ENCODE measurements around the gene SMPD3.
A peak's percentile ranks its signal among the peaks of the same experiment; 100 is the strongest.

SMPD3 gene

DNA sequence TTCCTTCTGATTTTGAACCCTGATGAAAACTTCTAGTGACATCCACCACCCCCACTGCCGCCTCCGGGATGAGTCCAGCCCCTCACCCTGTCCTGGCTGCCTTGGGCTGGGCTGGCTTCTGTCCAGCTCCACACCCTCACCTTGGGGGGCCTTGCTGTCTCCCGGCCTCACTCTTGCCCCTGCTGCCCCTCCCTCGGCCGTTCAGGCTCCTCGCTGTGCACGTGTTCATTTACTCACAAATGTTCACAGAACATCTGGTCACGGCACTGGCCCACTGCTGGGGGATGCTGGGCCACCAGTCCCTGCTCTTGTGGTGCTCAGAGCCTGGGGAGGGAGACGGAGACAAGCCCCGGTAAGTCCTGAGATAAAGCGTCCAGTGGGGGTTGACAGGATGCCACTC, 96.8 kb downstream of the SMPD3 start:
- no peak for DNase-seq

DNA sequence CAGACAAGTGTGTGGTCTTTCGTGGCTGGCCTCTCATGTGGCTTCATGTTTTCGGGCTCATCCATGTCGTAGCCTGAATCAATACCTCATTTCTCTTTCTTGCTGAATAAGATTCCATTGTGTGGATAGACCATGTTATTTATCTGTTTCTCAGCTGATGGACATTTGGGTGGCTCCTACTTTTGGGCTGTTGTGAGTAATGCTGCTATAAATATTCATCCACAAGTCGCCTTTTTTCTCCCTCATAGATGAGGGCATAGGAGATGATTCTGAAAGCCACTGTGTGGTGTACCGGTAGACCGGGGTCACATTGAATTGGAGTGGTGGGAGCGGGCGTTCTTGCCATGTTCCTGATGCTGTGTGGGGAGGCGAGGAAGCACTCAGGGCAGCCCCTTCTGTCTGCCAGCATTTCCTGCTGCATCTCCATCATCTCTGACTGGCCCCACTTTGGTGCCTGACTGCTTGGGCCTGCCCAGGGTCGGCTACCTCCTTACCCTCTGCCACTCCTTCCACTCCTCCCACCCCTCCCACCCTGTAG, 97.4 kb downstream of the SMPD3 start:
- no peak for DNase-seq

DNA sequence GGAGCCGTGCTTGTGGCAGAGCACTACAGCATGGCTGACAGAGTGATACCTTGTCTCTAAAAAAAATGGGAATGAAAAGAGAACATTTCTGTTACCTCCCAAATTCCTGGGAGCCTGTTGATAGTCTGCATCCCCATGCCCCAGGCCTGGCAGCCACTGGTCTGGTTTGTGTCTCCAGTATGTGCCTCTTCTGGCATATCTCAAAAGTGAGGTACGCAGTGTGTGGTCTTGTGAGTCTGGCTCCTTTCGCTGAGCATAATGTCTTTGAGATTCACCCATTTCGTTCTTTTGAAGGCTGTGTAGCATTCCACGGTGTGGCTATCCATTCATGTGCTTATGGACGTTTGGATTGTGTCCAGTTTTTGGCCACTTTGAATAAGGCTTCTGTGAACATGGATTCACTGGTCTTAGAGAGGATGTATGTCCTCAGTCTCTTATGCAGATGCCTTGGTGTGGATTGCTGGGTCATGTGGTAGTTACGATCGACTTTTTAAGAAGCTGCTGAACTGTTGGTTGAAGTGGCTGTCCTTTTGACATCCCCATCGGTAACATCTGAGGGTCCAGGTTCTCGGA, 98.4 kb downstream of the SMPD3 start:
- DNase-seq: no peak

DNA sequence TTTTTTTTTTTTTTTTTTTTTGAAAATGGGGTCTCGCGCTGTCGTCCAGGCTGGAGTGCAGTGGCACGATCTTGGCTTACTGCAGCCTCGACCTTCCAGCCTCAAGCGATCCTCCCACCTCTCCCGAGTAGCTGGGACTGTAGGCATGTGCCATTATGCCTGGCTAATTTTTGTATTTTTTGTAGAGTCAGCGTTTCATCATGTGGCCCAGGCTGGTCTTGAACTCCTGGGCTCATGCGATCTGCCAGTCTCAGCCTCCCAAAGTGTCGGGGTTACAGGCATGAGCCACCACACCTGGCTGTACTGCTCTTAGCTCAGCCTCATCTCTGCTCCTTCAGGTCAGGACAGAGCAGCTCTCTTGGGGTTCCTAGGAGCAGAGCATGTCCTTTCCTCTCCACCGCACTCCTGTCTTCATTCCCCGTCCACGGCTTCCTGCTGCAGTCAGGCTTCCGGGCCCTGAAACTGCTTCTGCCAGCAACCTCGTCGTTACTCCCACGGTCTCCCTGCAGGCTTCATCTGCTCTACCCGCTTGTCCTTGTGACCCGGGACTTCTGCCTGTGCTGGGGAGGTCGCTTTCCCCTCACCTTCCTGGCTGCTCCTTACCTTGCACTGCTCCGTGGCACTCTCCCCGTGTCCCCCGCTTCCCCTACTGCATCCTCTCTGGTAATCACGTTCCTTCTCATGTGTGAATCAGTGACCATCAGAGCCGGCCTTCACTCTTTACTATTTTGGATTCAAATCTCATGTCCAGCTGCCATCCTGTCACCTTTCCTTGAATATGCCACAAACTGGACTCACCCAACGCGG, 99.5 kb downstream of the SMPD3 start:
- no peak for DNase-seq

DNA sequence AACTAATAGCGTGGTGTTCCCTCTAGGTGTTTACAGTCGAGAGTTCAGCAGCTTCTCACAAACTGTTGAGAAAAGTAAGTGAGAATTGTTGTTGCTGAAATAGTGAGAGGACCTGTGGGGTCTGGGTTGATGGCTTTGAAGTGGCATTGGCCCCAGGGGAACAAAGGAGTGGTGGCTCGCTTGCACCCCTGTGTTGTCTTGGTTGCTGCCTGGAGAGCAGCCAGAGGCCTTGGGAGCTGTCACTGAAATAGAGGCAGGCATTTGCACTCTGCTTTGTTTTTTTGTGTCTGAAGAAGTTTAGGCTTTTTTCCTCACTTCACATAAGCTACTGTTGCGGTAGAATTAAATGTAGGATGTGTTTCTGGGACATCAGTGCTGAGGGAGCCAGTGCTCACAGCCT, 100.7 kb downstream of the SMPD3 start:
- DNase-seq: no peak

DNA sequence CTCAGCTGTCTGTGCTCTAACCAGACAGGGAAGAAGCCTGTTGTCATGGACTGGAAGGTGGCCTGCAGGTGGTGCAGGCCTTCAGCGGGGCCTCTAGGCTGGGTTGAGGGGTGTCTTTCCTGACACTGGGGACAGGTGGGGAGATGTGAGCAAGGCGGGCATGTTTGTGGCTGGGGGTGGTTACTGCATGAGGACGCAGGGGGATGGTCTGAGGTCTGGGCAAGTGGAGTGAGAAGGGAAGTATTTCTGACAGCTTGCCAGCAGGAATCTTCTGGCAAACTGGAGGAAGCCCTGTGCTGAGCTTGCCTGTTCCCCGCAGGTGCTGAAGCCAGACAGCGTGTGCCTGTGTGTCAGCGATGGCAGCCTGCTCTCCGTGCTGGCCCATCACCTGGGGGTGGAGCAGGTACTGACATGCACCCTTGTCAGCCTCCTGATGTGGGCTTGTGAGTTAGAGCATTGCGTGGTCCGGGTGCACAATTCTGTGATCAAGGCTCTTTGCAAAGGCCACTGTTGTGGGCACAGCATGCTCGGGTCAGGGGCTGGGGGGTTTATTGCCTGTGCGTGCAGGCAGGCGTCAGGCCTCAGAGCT, 101.3 kb downstream of the SMPD3 start:
- DNase-seq: no peak

DNA sequence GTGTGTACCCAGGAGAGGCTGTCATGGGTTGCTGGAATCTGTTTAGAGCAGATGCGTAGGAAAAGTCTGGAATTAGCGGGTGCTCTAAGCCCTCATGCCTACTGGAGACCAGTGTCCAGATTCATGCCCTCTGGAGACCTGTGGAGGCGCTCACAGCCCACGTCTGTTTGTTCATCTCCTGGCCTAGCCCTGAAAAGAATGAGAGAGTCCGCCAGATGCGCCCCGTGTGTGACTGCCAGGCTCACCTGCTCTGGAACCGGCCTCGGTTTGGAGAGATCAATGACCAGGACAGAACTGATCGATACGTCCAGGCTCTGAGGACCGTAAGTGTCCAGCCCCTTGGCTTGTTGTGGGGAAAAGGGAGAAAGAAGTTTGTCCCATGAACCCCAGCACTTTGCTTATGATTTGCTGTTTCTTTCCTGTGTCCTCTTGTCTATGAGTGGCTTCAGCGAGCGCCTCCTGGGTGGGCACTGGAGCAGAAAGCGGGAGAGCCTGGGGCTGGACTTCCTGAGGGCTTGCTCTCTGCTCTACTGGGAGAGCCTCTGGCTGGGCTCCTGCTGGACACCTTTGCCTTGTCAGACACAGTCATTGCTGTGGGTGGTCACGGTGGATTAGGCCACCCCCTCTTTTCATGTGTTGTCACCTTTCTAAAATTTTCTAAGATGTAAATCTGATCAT, 102.2 kb downstream of the SMPD3 start:
- no peak for DNase-seq

DNA sequence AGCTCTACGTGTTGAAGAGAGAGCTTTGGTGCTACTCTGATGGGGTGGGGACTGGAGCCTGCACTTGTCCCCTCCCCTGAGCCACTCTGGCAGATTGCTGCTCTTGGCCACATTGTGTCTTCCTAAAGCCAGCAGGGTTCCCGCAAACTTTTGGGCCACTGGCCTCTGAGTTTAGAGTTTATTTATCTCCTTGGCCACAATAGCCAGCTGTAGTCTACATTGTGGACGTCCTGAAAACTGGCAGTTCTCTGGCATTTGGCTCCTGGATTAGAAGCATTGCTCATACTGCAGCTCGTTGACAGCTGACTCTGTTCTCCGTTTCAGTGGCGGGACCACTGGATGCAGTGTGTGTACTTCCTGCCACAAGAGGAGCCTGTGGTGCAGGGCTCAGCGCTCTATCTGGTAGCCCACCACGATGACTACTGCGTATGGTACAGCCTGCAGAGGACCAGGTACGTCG, 102.9 kb downstream of the SMPD3 start:
- no peak for DNase-seq

DNA sequence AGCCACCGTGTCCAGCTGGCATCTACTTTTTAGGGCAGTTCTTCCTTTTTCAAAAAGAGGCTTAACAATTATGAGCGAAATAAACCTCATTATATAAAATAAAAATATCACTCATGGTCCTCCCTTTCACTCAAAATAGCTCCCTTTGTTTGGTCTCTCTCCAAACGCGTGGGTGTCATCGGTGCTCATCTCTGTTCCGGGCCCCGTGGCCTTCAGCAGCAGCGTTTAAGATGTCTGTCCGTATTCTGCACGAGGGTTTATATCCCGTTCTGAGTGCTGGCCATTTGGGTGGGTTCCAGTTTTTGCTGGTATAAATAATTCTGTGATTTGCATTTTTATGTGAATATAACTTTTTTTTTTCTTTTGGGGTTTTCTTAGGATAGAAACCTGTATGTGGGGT, 104.1 kb downstream of the SMPD3 start:
- DNase-seq: no peak

DNA sequence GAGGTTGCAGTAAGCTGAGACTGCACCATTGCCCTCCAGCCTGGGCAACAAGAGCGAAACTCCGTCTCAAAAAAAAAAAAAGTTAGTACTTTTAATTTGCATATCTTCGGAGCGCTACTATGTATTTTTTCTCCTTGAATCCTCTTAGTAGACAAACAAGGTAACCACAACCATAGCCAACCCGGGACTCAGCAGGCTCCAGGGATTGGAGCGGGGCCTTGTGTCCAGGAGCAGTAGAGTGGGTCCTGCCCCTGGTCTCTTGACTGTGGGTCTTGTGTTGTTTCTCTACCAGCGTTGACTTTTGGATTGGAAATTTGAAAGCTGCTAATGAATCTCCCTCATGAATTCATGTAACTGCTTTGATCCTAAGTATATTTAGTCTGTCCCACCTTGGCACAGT, 105.2 kb downstream of the SMPD3 start:
- DNase-seq: no peak

DNA sequence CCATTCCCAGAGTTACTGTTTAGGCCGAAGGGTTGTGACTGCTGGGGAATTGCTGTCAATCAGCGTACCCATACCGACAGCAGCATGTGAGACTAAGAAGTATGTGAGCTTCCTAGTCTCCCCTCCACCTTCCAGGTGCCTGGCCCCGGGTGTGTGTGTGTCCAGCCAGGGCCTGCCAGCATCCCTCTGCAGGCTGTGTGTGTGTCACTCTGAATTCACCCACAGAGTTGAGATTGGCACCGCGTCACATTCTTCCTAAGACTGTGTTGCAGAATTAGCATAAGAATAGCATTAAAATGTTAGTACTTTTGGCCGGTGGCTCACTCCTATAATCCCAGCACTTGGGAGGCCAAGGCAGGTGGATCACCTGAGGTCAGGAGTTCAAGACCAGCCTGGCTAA, 105.7 kb downstream of the SMPD3 start:
- no peak for DNase-seq

DNA sequence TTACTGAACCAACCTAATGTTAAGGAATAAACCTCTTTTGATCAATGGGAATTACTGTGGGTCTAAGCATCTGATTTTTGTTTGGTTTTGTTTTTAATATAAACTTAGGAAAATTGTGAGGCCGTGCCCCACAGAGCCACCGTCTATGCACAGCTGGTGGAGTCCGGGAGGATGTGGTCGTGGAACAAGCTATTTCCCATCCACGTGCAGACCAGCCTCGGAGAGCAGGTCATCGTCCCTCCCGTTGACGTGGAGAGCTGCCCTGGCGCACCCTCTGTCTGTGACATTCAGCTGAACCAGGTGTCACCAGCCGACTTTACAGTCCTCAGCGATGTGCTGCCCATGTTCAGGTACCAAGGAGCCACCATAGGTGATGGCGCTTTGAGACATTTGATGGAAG, 109.1 kb downstream of the SMPD3 start:
- no peak for DNase-seq

DNA sequence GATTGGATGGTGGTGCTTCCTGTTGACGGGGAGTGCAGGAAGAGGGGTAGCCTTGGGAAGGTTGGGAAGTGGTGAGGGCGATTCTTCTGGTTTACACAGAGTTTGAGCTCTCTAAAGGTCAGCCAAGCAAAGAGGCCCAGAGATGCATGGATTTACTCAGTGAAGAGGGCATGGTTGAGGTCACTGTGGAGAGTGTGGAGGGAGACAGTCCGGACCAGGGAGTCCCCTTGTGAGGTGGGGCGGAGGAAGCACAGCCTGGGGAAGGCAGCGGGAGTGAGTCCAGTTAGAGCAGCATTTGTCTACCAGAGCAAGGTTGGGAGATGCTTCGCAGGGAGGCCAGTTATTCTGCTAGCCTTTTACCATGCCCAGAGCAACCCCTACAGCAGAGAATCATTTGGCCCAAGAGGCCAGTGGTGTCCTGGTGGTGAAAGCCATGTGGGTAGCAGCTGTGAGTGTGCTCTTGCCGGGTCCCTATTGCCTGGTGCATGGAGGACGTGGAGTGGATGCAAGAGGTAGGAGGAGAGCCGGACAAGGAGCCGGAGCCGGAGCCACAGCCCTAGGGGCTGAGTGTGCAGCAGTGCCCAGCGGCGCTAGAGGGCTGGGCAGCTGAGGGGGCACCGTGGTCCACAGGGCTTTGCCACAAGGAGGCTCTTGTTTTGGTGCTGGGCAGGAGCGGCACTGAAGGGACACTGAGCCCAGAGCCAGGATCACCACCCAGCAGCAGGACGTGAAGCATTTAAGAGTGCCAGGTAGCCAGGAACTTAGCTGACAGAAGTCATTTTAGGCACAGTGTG, 109.8 kb downstream of the SMPD3 start:
- DNase-seq: no peak

DNA sequence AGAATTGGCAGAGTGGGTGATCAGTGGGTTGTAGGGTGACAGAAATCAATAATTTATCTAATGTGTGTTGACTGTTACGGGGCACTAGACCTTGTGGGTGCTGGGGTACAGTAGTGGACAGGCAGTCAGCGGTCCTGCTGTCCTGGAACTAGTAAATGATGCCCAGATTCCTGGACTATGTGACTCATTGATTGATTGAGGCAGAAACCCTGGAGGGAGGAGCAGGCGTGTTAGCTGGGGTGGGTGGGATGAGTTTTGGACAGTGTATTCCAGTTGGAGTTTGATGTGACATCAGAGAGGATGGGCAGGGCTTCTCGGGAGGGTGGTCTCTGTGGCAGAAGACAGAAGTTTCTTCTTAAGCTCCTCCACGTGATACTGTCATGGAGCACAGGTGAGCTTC, 113.1 kb downstream of the SMPD3 start:
- no peak for DNase-seq

DNA sequence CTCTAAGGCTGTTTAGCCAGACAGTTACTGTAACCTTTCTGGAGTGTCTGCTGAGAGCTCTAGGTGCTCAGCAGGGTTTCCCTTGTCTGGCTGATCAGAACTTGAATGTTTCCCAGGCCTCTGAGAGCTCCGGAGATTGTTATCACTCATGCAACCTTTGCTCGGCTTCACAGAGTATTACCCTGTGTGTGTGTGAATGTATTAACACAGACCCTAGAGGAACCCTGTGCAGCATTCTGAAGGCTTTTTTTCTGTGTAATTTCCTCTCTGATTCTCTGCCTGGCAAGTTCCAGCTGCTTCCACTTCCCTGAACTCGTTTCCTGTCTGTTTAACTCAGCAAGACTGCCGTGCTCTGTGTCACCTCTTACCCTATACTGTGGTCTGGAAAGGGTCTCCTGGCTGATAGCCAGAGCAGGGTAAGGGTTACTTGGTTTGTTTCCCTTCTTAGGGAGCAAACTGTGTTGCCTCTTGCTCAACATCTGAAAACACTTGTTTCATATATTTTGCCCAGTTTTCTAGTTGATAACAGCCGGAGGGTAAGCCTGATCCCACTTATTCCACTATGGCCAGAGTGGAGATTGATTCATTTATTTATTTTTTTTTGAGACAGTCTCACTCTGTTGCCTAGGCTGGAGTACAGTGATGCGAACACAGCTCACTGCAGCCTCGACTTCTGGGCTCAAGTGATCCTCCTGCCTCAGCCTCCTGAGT, 115.7 kb downstream of the SMPD3 start:
- DNase-seq: peak; percentile 12

DNA sequence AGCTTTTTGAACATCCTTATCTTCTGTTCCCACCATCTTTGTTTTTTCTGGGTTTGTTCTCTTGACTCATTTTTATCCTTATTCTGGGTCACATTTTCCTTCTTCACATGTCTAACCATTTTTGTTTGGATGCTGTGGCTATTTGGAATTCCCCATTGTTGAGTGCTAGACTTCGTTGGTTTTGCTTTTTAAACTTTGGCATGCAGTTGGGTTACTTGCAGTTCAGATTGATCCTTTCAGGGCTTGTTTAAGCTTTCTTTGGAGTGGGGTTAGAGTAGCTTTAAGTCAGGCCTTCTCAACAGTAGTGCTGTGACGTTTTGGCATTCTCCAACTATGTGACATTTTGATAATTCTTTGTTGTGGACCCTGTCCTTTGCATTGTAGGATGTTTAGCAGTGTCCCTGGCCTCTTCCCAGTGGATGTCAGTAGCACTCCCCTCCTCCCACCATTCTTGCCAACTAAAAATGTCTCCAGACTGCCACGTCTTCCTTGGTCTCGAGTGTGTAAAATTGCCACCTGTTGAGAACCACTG, 116.4 kb downstream of the SMPD3 start:
- no peak for DNase-seq

DNA sequence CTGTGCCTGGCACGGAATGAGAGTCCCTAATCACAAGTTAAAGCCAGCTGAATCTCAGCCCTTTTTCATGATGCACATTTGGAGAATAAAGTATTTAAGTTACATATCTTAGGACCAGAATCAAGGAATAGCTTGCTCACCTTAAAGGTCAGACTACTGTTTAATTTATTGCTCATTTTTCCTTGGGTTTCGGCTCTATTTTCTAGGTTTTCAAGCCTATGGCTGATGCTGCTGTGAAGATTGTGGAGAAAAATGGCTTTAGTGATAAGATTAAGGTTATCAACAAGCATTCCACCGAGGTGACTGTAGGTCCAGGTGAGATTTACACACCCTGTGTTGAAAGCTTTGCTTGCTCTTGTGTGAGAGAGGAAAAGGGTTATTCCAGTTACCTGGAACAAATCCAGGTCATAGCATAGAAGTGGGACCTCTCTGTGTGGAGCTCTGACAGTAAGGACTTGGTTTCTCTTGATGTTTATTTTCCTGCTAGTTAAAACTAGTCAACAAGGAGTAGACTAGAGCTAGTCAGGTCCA, 119.4 kb downstream of the SMPD3 start:
- no peak for DNase-seq

DNA sequence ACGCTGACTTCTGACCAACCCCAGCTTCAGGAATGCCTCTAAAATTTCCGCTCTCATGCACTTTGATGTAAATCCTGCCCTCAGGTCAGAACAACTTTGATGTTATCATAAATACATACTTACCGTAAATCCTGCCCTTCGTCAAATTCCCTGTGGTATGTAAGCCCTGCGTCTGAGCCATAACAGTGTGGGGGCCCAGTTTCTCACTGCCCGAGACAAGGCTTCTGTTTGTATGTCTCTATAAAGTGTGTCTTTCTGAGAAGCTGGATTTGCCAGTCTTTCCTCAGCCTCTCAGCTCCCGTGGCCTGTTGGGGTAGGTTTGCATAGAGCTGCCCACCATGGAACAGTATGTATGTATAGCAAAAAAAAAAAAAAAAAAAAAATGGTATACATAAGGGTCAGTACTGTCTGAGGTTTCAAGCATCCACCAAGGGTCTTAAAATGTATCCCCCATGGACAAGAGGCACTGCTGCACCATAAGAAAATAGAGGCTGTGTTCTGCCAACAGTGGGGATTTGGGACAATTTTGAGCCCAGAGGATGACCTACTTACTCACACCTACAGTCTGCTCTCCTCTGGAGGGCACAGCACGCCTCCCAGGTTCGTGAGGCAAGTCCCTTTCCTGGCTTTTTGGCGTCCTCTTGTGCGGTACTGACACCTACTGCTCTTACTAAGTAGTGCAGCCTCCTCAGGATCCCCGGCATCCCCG, 120.0 kb downstream of the SMPD3 start:
- no peak for DNase-seq

DNA sequence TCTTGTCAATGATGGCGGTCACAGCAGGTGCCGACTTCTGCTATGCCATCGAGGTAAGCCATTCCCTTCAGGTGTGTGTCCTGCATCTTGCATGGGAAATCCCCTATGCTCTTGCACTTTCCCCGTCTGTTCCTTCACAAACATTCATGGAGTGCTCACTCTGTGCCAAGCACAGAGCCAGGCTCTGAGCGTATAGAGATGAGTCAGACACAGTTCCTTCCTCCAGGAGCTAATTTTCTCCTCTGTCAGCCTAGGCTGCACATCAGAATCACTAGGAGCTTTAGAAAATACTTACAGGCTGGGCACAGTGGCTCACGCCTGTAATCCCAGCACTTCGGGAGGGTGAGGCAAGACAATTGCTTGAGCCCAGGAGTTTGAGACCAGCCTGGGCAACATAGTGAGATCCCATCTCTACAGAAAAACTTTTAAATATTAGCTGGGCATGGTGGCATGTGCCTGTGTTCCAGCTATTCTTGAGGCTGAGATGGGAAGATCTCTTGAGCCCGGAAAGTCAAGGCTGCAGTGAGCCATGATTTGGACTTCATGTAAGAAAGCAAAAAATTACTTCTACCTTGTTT, 123.4 kb downstream of the SMPD3 start:
- no peak for DNase-seq

DNA sequence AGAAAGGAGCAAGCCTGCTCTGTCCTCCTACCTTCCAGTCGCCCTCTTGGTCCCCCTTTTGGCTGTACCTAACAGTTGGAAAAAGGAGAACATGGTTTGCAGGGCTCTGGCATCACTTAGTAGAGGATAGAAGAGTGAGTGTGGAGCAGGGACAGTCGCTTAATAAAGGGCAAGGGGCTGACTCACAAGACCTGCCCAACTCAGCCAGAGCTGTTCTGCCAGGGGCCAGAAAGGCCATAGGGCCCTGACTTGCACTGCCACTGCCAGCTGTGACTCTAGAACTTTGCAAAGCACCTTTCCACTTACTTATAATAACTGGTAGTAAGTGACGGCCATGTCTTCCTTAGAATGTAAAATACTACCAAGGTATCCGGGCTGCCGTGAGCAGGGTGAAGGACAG, 124.0 kb downstream of the SMPD3 start:
- no peak for DNase-seq

All from SIG-M5 (cell line).